ENCODE data around the gene COLEC11.
"Not testable (repeated sequence)": the region's sequence is repeated elsewhere in the genome, so short reads cannot be mapped to it uniquely, and the experiment has no call there.

COLEC11 gene

GRCh38 chr2:3606370-3607201, 11.7 kb downstream of the COLEC11 start:
- no peak for DNase-seq (ENCODE audit: low read depth)
- TF ChIP-seq CTCF (IDR thresholded peaks at IDR 0.05; ENCODE audit: low read depth, low read length, missing control alignments): no peak
- no peak overlapping the region for H3K4me3 ChIP-seq (ENCODE audit: low read depth, low read length)

- no peak overlapping the region for H3K4me3 ChIP-seq (ENCODE audit: low read depth, low read length)
- no peak for TF ChIP-seq CTCF (IDR thresholded peaks at IDR 0.05; ENCODE audit: low read depth, low read length, missing control alignments)
- no peak for DNase-seq (ENCODE audit: low read depth)
Observed at GRCh38 chr2:3608373-3609278, 13.7 kb downstream of the COLEC11 start.

- H3K4me3 ChIP-seq (ENCODE audit: low read depth, low read length): not testable (repeated sequence)
Observed at GRCh38 chr2:3609279-3609673, 14.4 kb downstream of the COLEC11 start.

GRCh38 chr2:3610415-3610814, 15.5 kb downstream of the COLEC11 start:
- no peak for DNase-seq (ENCODE audit: low read depth)

More at GRCh38 chr2:3609279-3609673, 14.4 kb downstream of the COLEC11 start:
- DNase-seq (ENCODE audit: low read depth): not testable (repeated sequence)

GRCh38 chr2:3610881-3611505, 16.1 kb downstream of the COLEC11 start:
- no peak overlapping the region for H3K4me3 ChIP-seq (ENCODE audit: low read depth, low read length)
- DNase-seq (ENCODE audit: low read depth): no peak
- no peak for TF ChIP-seq CTCF (IDR thresholded peaks at IDR 0.05; ENCODE audit: low read depth, low read length, missing control alignments)

More at GRCh38 chr2:3610415-3610814, 15.5 kb downstream of the COLEC11 start:
- TF ChIP-seq CTCF (IDR thresholded peaks at IDR 0.05; ENCODE audit: low read depth, low read length, missing control alignments): no peak
- no peak overlapping the region for H3K4me3 ChIP-seq (ENCODE audit: low read depth, low read length)

- TF ChIP-seq CTCF (IDR thresholded peaks at IDR 0.05; ENCODE audit: low read depth, low read length, missing control alignments): no peak
- DNase-seq (ENCODE audit: low read depth): no peak
- H3K4me3 ChIP-seq (ENCODE audit: low read depth, low read length): no peak overlapping the region
Observed at GRCh38 chr2:3611589-3611988, 16.7 kb downstream of the COLEC11 start.

All from GM12864 (cell line).